ENCODE data around the gene AP1S1. TPM values are rescaled to one million over a fixed set of nuclear protein-coding genes. Genes with fewer than 3 reads are reported as not detected.

Gene AP1S1
- total RNA-seq, 1 experiment from 2014 or later: 52.3 TPM

DNA sequence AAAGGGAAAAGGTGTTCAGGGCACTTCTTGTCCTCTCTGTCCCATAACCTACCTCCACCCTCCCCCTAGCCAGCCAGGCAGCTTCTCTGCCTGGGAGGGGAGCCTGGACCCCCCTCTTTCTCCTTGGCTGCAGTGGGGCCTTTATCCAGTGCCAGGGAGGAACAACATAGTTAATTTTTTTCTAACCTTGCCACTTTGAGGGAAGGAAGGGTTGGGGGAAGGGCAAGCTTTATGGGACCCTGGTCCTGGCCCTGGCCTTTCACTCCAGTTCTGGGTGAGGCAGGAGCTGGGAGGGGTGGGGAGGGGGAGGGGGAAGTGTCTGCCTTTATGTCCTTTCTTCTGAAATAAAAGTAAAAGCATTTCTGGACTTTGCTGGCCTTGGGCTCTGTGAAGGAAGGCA, 6.6 kb downstream of the AP1S1 start:
- DNase-seq: no peak
- H3K36me3 ChIP-seq (ENCODE audit: control insufficient read depth, insufficient read depth, low read length): peaks cover 4% of the 10 kb centered on the region; the same call in 1 of the 2 replicates
- no peak for TF ChIP-seq CTCF (IDR thresholded peaks at IDR 0.05; ENCODE audit: insufficient read depth in 1 of 2, low read depth in 1 of 2, low read length in 1 of 2, severe bottlenecking in 1 of 2, unreplicated experiment in 1 of 2)
- CTCF ChIA-PET: interaction anchor here (0.6 to 0.7 kb wide), 2 partner anchors 10 to 122 kb away, joined by 3 read pairs; no protein-coding TSS in a partner anchor
- H3K4me1 Mint-ChIP-seq (ENCODE audit: low read depth, unreplicated experiment): peaks cover 13% of the 10 kb centered on the region
- H3K36me3 Mint-ChIP-seq (ENCODE audit: insufficient read depth, unreplicated experiment): peaks cover 40% of the 10 kb centered on the region
- H3K27ac Mint-ChIP-seq (ENCODE audit: unreplicated experiment): peak overlapping the region; percentile 39
- POLR2A ChIA-PET: no interaction called here
- H3K4me1 ChIP-seq: peaks cover 35% of the 10 kb centered on the region
- intact Hi-C loops (cut with micrococcal nuclease; ENCODE audit: unreplicated experiment): no loop called here
- no peak overlapping the region for H3K4me3 Mint-ChIP-seq (ENCODE audit: unreplicated experiment)
- H3K27me3 ChIP-seq (replicated peaks; ENCODE audit: control insufficient read depth, insufficient read depth, low read length): no peaks in the 10 kb centered on the region
- peaks cover 5% of the 10 kb centered on the region for H3K27me3 Mint-ChIP-seq (ENCODE audit: insufficient read depth, unreplicated experiment)
- no peaks in the 10 kb centered on the region for H3K9me3 ChIP-seq
- no peak overlapping the region for H3K4me3 ChIP-seq (ENCODE audit: low read depth, low read length)
- no TSS peak for BruUV-seq (replicated peaks)
- H3K9me3 Mint-ChIP-seq (ENCODE audit: unreplicated experiment): no peaks in the 10 kb centered on the region

- peak overlapping the region; percentile 63 for H3K4me3 ChIP-seq (ENCODE audit: low read depth, low read length)
- intact Hi-C loops (cut with micrococcal nuclease; ENCODE audit: unreplicated experiment): no loop called here
- POLR2A ChIA-PET: no interaction called here
- H3K4me1 ChIP-seq: peaks cover 29% of the 10 kb centered on the region
- TF ChIP-seq CTCF (IDR thresholded peaks at IDR 0.05; ENCODE audit: insufficient read depth in 1 of 2, low read depth in 1 of 2, low read length in 1 of 2, severe bottlenecking in 1 of 2, unreplicated experiment in 1 of 2): no peak
- no TSS peak for BruUV-seq (replicated peaks)
- CTCF ChIA-PET: interaction anchor here (0.6 to 1.0 kb wide), 4 partner anchors 18 to 121 kb away, joined by 3 to 4 read pairs (median 4); no protein-coding TSS in a partner anchor
- peaks cover 35% of the 10 kb centered on the region for H3K36me3 Mint-ChIP-seq (ENCODE audit: insufficient read depth, unreplicated experiment)
- H3K27me3 ChIP-seq (replicated peaks; ENCODE audit: control insufficient read depth, insufficient read depth, low read length): no peaks in the 10 kb centered on the region; the same call in 1 of the 2 replicates
- H3K4me1 Mint-ChIP-seq (ENCODE audit: low read depth, unreplicated experiment): peaks cover 12% of the 10 kb centered on the region
- H3K9me3 ChIP-seq: no peaks in the 10 kb centered on the region
- peak in 1 of 2 experiments; percentile 50 for DNase-seq
- H3K4me3 Mint-ChIP-seq (ENCODE audit: unreplicated experiment): peak overlapping the region; percentile 74
- H3K36me3 ChIP-seq (ENCODE audit: control insufficient read depth, insufficient read depth, low read length): peaks cover 4% of the 10 kb centered on the region; the same call in 1 of the 2 replicates
- peaks cover 9% of the 10 kb centered on the region for H3K27me3 Mint-ChIP-seq (ENCODE audit: insufficient read depth, unreplicated experiment)
- H3K9me3 Mint-ChIP-seq (ENCODE audit: unreplicated experiment): no peaks in the 10 kb centered on the region
- H3K27ac Mint-ChIP-seq (ENCODE audit: unreplicated experiment): peak overlapping the region; percentile 74
Observed at GRCh38 chr7:101161692-101162471, 7.6 kb downstream of the AP1S1 start.

DNA sequence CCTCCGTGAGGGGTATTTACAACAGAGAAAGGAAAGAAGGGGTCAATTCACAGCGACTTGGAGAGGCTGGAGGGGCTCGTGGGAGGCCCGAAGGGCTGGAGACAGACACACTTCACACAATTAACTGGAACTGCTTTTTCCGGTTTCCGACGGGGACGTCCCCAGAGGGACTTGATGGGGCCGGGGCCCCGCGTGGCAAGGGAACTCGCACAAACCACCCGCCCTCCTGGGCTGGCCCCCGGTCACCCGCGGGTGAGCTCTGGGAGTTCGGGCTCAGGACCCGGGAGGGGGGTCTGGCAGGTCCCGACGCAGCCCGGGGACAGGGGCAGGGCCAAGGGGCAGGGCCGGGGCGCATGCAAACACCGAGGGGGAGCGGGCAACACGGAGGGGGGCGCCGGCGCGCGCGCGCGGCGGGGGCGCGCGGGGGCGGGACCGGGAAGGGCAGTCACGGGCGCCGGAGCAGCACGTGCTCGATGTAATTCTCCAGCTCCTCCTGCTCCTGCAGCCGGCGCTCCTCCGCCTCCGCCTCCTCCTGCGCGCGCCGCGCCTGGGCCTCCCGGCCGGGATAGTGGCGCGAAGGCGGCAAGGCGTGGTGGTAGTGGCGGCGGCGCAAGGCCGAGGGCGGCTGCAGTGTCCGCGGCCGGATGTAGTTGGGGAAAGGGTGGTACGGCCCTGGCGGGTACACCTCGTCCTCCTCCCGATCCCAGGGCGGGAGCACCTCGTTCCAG, 8.4 kb downstream of the AP1S1 start:
- H3K27me3 Mint-ChIP-seq (ENCODE audit: insufficient read depth, unreplicated experiment): peaks cover 17% of the 10 kb centered on the region
- H3K4me1 ChIP-seq: peaks cover 29% of the 10 kb centered on the region
- CTCF ChIA-PET: interaction anchor here (0.7 to 1.1 kb wide), 5 partner anchors 24 to 145 kb away, joined by 3 to 4 read pairs (median 3); no protein-coding TSS in a partner anchor

More for the DNA sequence above, 8.4 kb downstream of the AP1S1 start:
- peak overlapping the region; percentile 63 for H3K4me3 ChIP-seq (ENCODE audit: low read depth, low read length)
- Mint-ChIP-seq H3K4me1 (ENCODE audit: low read depth, unreplicated experiment) (peaks cover 16% of the 10 kb centered on the region), H3K4me3 (ENCODE audit: unreplicated experiment) (peak overlapping the region; percentile 74), H3K36me3 (ENCODE audit: insufficient read depth, unreplicated experiment) (peaks cover 27% of the 10 kb centered on the region), H3K9me3 (ENCODE audit: unreplicated experiment) (no peaks in the 10 kb centered on the region), H3K27ac (ENCODE audit: unreplicated experiment) (peak overlapping the region; percentile 74)
- no peaks in the 10 kb centered on the region for H3K9me3 ChIP-seq
- intact Hi-C loops (cut with micrococcal nuclease; ENCODE audit: unreplicated experiment): loop anchor here (1.0 kb wide), 1 partner anchor 8 kb away; the partner anchor contains the start of gene AP1S1
- TF ChIP-seq CTCF (IDR thresholded peaks at IDR 0.05; ENCODE audit: insufficient read depth in 1 of 2, low read depth in 1 of 2, low read length in 1 of 2, severe bottlenecking in 1 of 2, unreplicated experiment in 1 of 2): no peak
- peaks cover 4% of the 10 kb centered on the region; the same call in 1 of the 2 replicates for H3K36me3 ChIP-seq (ENCODE audit: control insufficient read depth, insufficient read depth, low read length)
- DNase-seq: peak; percentile 81 to 84
- POLR2A ChIA-PET: interaction anchor here (1.2 kb wide), 1 partner anchor 19 kb away, joined by 7 read pairs; no protein-coding TSS in a partner anchor
- H3K27me3 ChIP-seq (replicated peaks; ENCODE audit: control insufficient read depth, insufficient read depth, low read length): no peaks in the 10 kb centered on the region; the same call in none of the 2 replicates
- BruUV-seq (replicated peaks): no TSS peak

Measured in Caco-2 (cell line).